CD4-positive, alpha-beta T cell treated with Interleukin-4 for 1 hour (primary cell): ENCODE data around the gene KCNJ4.
A peak's percentile ranks its signal among the peaks of the same experiment; 100 is the strongest.
"Not testable (repeated sequence)": the region's sequence is repeated elsewhere in the genome, so short reads cannot be mapped to it uniquely, and the experiment has no call there.

Experiments used
- DNase-seq, 2 donors: peaks; one replicate each; pipeline ENCODE4 v3.0.0-alpha.2; 2020 to 2022

Gene KCNJ4

DNA sequence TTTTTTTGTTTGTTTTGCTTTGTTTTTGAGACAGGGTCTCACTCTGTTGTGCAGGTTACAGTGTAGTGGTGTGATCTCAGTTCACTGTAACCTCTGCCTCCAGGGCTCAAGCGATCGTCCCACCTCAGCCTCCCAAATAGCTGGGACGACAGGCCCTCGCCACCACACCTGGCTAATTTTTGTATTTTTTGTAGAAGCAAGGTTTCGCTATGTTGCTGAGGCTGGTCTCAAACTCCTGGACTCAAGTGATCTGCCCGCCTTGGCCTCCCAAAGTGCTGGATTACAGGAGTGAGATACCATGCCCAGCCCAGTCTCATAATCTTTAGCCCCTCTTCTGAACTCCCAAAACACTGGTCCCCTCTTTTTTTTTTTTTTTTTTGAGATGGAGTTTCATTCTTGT is 50.6 kb downstream of the KCNJ4 start:
- no peak for DNase-seq

DNA sequence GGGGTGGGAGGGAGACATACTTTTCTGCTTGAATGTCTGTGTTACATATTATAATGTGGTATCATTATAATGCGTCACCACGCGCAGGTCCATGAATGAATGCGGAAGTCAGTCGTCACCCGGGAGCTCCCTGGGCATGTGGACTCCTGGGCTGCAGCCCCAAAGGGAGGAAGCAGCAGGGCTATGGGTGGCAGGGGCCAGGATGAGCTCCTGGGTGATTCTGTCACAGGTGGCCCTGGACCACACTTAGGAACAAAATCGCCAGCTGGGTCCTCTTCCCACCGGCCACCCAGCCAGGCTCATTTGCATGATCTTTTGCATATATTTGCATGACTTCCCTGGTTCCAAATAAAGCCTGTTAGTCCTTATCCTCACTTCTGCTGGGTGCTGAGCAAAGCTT is 51.2 kb downstream of the KCNJ4 start:
- DNase-seq: no peak

DNA sequence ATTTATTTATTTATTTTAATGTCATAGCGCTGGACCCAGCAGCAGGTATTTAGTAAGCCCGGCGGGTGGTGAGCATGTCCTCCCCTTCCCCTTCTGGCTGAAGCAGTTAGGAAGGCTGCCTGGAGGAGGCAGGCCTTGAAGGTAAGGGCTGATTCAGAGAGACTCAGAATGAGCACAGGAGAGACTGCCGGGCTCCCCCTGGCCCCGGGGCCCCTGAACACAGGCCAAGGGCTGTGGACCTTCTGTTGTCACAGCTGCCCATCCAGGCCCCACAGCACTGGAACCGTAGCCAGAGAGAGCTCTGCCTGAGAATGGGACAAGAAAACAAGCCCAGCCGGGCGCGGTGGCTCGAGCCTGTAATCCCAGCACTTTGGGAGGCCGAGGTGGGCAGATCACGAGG is 52.8 kb downstream of the KCNJ4 start:
- DNase-seq: no peak

DNA sequence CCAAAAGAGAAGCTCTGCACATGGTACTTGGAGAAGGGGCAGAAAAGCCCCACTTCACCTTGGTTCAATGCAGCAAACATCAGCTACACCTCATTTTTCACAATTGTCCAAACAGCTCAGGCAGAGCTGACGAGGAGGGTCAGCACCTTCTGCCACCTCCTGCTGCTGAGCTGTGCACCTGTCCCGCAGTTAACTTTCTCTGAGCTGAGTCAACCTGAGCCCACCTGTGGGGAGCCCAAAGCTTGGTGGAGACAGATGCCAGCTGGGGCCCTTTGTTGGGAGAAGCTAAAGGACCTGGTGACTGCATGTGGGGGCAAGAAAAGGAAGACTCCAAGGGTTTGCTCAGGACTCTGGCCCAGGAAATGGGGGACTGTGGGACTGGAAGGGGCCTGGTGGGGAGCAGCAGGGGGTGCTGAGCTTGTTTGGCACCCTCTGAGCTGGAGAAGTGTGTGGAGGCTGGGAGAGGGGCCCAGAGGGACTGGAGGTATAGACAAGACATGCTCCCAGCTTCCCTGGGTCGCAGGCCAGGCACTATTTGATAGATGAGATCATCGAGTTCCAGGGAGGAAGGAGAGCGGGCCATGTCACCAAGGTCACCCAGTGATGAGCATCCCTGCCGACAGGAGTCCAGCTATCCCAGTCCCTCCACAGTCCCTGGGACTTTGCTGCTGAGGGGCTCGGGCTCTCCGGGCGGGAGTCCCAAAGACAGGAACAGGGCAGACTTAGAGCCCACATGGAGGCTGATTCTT is 53.5 kb downstream of the KCNJ4 start:
- no peak for DNase-seq

DNA sequence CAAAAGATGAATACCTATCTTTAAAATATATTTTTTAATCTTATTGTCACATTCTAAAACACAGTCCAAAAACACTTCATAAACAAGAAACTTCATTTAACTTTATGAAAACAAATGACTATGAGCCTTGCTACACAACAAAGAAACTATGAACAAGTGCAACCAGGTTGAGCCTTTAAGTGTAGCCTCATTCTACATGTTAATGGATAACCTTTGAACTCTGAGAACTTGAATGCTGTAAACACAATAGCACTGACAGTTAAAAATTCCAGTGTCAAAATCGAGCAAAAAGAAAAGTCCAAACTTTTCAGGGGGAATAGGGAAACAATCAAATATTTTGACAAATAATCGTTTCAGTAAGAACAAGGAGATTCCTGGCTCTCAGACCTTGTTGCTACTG is 54.7 kb downstream of the KCNJ4 start:
- not testable (repeated sequence) for DNase-seq

DNA sequence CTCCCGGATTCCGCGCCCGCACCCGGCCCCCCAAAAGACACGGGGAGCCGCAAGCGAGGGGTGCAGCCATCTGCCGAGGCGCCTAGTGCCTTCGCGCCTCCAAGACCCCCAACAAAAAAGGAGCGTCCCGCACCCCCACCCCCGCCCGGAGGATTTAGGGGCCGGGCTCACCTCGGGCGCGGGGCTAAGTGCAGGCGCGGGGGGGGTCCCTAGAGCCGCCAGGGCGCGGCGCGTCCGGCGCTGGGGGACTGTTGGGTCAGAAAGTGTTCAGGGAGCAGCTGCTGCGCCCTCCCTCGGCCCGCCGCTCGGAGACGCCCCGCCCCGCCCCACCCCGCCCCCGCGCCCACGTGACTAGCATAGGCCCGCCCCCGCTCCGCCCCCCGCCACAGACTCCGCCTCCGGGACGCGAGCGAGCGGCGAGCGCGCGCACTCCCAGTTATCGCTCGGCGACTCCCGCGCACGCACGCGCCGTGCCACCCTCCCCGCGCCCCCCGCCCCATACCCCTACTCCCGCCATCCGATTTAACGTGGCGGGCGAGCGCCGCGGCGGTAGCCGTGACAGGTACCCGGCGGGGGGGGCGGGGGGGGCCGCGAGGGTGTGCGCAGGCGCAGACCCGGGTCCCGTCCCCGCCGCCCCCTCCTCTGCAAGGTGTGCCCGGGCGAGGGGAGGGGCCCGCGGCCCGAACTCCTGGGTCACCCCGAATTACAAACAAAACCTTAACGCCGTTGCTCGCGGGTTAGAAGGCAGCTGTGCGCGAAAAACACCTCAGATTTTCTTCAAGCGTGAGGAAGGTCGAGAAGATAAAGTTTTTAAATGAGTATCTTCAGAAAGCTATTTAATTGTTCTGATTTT is 56.2 kb downstream of the KCNJ4 start:
- peak; percentile 80 to 86 for DNase-seq

DNA sequence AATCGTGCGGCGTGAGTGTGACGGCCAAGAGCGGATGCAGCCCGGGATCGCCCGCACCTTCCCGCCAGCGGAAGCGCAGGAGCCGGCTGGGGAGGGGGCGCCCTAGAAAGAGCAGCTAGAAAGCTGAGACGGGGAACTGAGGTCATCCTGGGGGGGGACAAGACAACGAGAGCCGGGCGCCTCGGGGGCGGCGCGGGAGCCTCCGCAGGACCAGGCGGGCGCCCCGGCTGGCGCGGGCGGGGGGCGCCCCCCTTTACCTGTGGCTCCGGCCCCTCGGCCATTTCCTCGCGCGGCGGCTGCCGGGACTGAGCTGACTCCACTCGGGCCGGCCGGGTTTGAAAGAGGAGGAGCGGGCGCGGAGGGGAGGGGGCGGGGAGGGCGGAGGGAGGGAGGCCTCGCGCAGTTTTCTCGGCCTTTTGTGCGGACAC is 56.8 kb downstream of the KCNJ4 start:
- peak in 1 of 2 donors; percentile 34 for DNase-seq

DNA sequence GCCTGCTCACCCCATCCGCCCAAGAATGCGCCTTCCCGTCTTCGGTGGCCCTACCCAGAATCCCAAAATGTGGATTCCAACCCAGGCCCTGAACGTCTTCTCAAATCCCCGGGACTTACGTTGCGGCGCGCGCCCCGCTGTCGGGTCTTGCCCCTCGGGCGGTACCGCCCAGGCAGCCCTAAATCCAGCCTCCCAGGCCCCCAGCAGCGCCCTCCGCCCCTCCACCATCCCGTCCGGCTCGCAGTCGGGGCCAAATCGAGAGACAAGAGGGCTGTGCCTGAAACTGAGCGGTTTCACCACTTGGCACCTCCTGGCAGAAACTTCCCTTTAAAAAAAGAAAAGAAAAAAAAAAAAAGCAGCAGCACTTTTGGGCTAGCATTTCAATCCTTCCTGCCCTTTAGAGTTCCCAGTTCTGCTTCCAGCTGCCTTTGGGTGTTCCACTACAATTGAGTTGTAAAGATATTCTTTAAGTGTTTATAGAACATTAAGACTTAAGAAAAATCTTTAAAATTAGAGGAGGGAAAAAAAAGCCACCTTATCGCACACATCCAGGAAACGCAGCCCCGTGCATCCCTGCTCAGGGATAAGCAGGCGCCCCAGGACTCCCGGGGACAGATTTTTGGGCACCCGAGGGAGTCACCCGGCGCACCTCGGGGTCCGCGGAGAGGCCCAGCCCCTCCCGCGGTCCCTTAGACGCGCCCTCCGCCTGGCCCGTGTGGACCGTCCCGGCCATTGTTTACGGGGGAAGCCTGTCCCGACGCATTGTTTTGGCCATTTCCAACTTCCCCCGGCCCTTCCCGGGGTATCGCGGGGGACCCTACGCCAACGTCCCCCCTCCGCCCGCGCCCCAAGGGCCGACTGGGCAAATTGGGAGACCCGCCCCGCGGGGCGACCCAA is 57.6 kb downstream of the KCNJ4 start:
- peak in 1 of 2 donors; percentile 43 for DNase-seq

DNA sequence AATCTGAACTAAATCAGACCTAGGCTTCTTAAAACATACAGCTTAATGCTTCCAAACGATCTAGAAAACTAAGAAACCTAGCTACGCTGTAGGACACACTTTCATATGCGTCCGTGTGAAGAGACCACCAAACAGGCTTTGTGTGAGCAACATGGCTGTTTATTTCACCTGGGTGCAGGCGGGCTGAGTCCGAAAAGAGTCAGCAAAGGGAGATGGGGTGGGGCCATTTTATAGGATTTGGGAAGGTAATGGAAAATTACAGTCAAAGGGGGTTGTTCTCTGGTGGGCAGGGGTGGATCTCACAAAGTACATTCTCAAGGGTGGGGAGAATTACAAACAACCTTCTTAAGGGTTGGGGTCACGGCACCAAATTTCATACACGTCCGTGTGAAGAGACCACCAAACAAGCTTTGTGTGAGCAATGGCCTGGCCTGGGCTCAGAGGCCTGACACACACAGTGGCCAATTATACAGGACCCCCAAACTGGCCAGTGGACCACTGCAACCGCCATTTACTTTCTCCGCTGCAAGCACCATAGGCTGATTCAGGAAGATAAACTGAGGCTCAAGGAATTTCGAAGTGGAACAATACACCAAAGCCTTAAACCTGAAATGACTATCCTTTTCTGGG is 58.4 kb downstream of the KCNJ4 start:
- DNase-seq: not testable (repeated sequence)

DNA sequence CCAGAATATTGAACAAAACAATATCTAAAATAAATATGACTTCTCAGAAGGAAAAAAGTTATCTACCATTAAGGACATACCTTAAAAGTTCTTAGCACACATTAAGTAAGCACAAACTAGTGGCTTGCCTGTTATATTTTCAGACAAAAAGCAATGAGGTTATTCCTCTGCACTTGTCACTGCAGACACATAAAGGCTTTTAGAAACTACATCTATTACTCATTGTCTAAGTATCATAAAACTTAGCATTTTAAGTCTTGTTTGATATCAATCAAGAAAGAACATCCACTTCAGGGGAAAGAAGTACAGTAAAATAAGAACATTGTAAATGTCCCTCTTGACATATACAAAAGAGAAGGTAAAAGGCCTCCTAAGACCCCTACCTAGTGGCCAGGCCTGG is 59.1 kb downstream of the KCNJ4 start:
- not testable (repeated sequence) for DNase-seq

DNA sequence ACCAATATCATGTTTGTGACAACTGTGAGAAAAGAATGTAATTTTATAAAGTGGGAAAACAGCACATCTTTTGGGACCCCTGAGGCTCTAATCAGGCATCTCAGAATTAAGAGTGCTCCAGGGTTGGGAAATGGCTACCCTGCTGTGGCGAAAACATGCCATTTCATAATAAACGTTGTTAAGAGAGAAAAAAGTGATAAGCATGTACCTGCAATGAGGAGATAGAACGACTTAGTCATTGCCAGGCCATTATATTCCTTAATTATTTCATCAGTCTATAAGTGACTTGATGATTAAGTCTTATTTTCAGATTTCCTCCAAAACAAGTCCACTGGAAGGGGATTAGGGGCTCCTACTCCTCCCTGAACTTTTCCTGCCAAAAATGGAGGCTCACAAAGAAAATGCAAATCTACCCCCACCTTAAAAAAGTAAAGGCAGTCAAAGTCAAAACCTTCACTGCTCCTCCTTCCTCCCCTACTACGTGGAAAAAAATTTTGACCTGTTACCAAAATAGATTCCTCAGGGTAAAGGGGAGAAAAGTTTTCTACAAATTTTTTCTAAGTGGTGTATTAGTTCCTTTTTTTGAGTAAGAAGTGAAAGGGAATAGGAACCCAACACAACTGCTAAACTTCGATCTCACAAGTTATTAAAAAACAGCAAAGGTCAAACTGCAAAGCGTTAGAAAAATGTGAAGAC is 59.9 kb downstream of the KCNJ4 start:
- not testable (repeated sequence) for DNase-seq

DNA sequence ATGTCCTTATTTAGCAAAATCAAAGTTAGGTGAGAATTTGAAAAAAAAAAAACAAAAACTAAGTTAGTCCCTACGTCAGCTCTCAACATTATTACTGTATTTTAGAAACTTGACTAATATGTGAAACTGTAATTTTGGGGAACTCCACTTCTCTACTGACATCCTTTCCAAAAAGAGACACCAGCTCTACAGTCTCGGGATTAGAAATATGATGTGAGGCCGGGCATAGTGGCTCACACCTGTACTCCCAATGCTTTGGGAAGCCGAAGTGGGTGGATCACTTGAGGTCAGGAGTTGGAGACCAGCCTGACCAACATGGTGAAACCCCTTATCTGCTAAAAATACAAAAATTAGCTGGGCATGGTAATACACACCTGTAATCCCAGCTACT is 65.6 kb downstream of the KCNJ4 start:
- DNase-seq: not testable (repeated sequence)

DNA sequence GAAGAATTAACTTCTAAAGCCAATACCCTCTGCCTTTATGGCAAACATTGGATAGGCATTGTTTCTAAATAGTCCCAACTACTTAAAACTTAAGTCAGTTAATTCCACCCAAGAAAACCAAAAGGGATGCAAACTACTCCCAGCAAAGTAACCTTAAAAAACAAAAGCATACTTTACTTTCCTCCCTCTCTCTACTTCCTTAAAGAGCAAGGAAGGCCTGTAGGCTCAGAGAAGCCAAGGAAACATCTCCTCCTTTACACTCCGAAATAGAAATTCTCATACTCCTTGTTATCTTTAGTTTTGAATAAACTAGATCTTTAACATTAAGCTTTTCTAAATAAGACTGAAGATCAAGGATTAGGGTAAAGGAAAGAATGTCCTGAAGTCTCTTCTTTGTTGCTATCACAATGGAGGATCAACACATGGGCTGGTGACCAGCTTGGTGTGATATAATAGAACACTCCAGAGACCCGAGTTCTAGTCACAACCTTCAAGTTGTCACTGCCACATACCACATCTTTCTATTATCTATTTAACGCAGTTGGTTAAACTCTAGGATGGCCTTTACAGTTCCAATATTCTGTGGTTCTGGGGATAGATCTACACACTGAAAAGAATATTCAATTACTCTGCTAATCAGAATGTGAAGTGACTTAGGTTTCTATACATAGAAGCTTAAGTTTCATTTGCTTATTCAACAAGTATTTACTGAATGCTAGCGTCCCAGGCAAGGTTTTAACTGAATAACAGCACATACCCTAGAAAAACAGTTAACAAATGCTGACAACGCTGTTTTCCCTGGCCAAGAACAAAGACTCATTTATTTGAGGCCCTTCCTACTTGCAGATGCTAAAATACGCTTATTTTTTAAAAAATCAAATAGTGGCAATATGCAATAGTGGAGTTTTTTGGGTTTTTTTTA is 66.2 kb downstream of the KCNJ4 start:
- not testable (repeated sequence) for DNase-seq

DNA sequence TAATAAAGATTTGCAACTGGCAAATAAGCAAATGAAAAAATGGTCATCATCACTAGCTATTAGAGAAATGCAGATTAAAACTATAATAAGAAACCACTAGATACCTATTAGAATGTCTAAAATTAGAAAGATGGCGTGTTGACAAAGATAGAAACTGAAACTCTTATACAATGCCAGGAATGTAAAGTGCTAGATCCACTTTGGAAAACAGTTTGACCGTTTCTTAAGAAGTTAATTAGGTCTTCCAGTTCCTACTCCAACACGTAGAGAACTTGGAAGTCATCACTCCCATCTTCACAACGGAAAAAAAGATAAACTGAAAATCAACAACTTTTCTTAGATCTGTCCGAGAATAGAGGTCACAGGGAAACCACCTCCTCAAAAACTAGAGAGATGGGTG is 68.1 kb downstream of the KCNJ4 start:
- DNase-seq: not testable (repeated sequence)

DNA sequence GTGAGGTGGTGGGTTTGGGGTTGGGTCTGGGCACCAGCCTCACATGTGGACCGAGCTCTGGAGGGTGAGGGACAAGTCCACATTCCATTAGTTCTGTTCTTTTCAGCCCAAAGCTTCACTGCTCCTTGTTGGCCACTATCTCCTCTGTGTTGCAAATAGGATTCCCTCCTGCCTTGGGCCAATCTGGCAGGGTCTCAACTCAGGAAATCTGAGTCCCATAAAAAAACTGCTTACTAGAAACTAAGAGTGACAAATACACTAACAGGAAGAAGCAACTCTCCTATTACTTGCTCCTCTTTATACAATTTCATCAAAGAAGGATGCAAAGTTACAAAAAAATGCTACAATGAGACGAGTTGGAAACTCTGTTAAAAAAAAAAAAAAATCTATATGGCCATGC is 71.6 kb downstream of the KCNJ4 start:
- no peak for DNase-seq

DNA sequence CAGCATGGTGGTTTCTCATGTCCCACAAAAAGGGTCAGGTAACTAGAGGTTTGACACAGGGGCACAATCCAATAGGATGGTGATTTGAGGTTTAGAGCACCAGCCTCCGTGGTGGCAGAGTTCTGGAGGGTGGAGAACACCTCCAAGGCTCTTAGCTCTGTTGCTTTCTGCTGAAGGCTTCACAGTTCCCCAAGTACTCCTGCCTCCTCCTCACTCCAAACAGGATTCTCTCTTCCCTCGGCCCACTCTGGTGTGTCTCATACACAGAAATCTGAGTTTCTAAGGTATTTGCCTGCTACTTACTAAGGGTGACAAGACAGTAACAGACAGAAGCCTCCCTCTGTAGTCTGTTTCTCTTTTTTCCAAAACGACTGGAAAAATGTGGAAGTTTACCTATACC is 73.6 kb downstream of the KCNJ4 start:
- DNase-seq: not testable (repeated sequence)
